ENCODE data around the gene PLXNA4. TPM values are rescaled to one million over a fixed set of nuclear protein-coding genes. Genes with fewer than 3 reads are reported as not detected.

Gene PLXNA4
- total RNA-seq, 4 donors from 2014 or later, result 4.8 to 19.7 (median 10.7) TPM

DNA sequence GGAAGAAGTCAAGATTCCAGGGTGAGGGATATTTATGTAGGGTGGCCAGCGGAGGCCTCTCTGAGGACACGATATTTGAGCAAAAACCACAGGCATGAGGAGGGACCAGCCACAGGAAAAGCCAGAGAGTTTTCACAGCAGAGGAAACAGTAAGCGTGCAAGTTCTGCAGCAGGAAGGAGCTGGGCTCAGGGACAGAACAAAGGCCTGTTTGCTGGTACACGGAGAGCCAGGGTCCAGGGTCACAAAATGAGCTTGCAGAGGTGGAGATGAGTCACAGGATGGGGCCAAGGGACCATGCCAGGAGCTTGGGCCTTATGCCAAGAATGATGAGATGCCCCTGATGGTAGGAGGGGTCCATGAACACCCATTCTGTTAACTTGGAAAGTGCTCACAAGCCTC is 283.5 kb downstream of the PLXNA4 start:
- Histone ChIP-seq H3K9me3 (no peaks in the 10 kb centered on the region), H3K27ac (no peak overlapping the region), H3K36me3 (no peaks in the 10 kb centered on the region), H3K27me3 (no peaks in the 10 kb centered on the region), H3K4me1 (no peaks in the 10 kb centered on the region), H3K4me3 (no peak overlapping the region)
- no peak for ATAC-seq
- TF ChIP-seq POLR2AphosphoS5 (IDR thresholded peaks at IDR 0.05) (no peak), EP300 (IDR thresholded peaks at IDR 0.05) (no peak), POLR2A (IDR thresholded peaks at IDR 0.05) (no peak)
- TF ChIP-seq, protein P1, sequence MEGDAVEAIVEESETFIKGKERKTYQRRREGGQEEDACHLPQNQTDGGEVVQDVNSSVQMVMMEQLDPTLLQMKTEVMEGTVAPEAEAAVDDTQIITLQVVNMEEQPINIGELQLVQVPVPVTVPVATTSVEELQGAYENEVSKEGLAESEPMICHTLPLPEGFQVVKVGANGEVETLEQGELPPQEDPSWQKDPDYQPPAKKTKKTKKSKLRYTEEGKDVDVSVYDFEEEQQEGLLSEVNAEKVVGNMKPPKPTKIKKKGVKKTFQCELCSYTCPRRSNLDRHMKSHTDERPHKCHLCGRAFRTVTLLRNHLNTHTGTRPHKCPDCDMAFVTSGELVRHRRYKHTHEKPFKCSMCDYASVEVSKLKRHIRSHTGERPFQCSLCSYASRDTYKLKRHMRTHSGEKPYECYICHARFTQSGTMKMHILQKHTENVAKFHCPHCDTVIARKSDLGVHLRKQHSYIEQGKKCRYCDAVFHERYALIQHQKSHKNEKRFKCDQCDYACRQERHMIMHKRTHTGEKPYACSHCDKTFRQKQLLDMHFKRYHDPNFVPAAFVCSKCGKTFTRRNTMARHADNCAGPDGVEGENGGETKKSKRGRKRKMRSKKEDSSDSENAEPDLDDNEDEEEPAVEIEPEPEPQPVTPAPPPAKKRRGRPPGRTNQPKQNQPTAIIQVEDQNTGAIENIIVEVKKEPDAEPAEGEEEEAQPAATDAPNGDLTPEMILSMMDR (IDR thresholded peaks at IDR 0.05), result no peak
- WGBS, 2 donors (ENCODE audit: low coverage in 1 of 2), result 53 to 80% methylated on average over 1 to 4 of the region's 4 CpGs

DNA sequence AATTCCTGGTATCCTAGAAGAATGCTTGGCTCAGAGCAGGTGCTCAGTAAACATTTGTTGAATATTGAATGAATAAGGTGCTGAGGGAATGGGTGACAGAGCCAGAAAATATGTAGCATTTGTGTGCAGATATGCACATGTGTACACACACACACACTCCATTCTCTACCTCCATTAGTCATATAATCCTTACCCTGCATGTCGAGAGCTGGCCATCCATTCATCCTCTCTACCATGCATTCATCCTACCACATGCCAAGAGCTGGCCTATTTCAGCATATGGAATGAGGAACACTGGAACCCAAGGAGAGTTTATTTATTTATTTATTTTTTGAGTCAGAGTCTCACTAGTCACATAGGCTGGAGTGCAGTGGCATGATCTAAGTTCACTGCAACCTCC is 284.8 kb downstream of the PLXNA4 start:
- no peaks in the 10 kb centered on the region for H3K27me3 ChIP-seq
- H3K4me1 ChIP-seq, result no peaks in the 10 kb centered on the region
- WGBS, 2 donors (ENCODE audit: low coverage in 1 of 2), result 79 to 100% methylated on average over 1 of the region's 1 CpG
- H3K4me3 ChIP-seq, result no peak overlapping the region
- H3K27ac ChIP-seq, result no peak overlapping the region
- H3K9me3 ChIP-seq, result no peaks in the 10 kb centered on the region
- no peak for ATAC-seq
- no peaks in the 10 kb centered on the region for H3K36me3 ChIP-seq
- TF ChIP-seq EP300 (IDR thresholded peaks at IDR 0.05) (no peak), POLR2A (IDR thresholded peaks at IDR 0.05) (no peak), POLR2AphosphoS5 (IDR thresholded peaks at IDR 0.05) (no peak)
- TF ChIP-seq, protein P1 (IDR thresholded peaks at IDR 0.05), result no peak

DNA sequence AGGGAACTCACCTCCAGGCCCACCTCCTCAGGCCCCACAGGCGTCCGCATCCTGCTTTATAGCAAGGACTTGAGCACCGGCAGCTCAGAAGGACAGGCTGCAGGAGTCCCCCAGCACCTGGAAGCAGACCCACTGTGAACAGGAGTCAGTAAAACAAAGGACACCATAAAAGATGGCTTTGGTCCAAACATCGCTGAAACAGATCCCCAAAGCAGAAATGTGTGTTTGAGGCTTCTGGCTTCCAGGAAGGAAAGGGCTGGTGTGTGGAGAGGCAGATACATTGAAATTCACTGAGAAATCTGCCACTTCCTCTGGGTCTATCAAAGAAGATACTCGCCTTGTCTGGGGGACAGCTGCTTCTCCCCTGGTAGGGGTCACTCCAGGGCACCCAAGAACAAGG is 286.2 kb downstream of the PLXNA4 start:
- TF ChIP-seq EP300 (IDR thresholded peaks at IDR 0.05) (no peak), POLR2A (IDR thresholded peaks at IDR 0.05) (no peak), POLR2AphosphoS5 (IDR thresholded peaks at IDR 0.05) (no peak)
- TF ChIP-seq, protein P1 (IDR thresholded peaks at IDR 0.05), result no peak

DNA sequence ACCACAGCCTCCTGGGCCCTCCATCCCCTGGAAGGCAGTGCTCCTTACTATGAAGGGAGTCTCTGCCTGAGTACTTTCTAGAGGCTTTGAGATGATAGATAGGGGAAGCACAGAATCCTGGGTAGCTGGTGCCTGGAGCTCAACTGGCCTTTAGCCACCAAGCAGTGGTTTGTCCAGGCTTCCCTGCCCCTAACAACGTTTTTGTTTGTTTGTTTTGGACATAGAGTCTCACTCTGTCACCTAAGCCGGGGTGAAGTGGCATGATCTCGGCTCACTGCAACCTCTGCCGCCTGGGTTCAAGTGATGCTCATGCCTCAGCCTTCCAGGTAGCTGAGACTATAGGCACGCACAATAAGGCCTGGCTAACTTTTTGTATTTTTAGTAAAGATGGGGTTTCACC is 289.4 kb downstream of the PLXNA4 start:
- no peak for ATAC-seq
- H3K27me3 ChIP-seq, result no peaks in the 10 kb centered on the region
- no peaks in the 10 kb centered on the region for H3K36me3 ChIP-seq
- 69 to 82% methylated on average over 4 to 5 of the region's 5 CpGs for whole genome bisulfite sequencing, 2 donors (ENCODE audit: low coverage in 1 of 2)
- TF ChIP-seq POLR2AphosphoS5 (IDR thresholded peaks at IDR 0.05), result no peak
- TF ChIP-seq, protein P1 (IDR thresholded peaks at IDR 0.05), result no peak
- TF ChIP-seq POLR2A (IDR thresholded peaks at IDR 0.05), result no peak
- no peak for TF ChIP-seq EP300 (IDR thresholded peaks at IDR 0.05)
- no peaks in the 10 kb centered on the region for H3K4me1 ChIP-seq
- H3K4me3 ChIP-seq, result no peak overlapping the region
- no peaks in the 10 kb centered on the region for H3K9me3 ChIP-seq
- H3K27ac ChIP-seq, result no peak overlapping the region

More for the DNA sequence above, 286.2 kb downstream of the PLXNA4 start:
- Histone ChIP-seq H3K27ac (no peak overlapping the region), H3K36me3 (no peaks in the 10 kb centered on the region), H3K4me3 (no peak overlapping the region), H3K27me3 (no peaks in the 10 kb centered on the region), H3K4me1 (no peaks in the 10 kb centered on the region), H3K9me3 (no peaks in the 10 kb centered on the region)
- WGBS, 2 donors (ENCODE audit: low coverage in 1 of 2), result 36 to 62% methylated on average over 2 of the region's 5 CpGs
- ATAC-seq, result no peak

DNA sequence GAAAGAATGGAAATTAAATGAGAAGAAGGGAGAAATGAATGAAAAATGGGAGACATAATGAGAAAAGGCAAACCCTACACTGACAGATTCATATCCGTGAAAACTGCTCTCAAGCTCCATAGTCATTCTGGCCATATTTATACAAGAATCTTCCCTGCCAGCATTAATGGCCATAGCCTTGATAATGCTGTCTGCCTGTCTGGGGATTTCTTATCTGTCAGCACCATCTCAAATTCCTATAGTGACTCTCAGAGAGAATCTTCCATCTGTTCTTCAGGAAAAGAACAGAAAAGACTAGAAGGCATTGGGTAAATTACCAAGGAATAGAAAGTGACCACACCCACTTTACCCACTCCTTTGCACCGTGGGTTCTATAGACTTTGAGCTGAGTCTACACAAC is 295.9 kb downstream of the PLXNA4 start:
- no peak for ATAC-seq
- Histone ChIP-seq H3K9me3 (no peaks in the 10 kb centered on the region), H3K36me3 (no peaks in the 10 kb centered on the region), H3K4me1 (peaks cover 0 to 19% (median 0%) of the 10 kb centered on the region in 3 donors), H3K27ac (no peak overlapping the region), H3K27me3 (no peaks in the 10 kb centered on the region), H3K4me3 (no peak overlapping the region)
- TF ChIP-seq, protein P1 (IDR thresholded peaks at IDR 0.05), result no peak
- no peak for TF ChIP-seq POLR2AphosphoS5 (IDR thresholded peaks at IDR 0.05)
- no peak for TF ChIP-seq EP300 (IDR thresholded peaks at IDR 0.05)
- no peak for TF ChIP-seq POLR2A (IDR thresholded peaks at IDR 0.05)
- 50 to 78% methylated on average over 2 of the region's 2 CpGs for WGBS, 2 donors (ENCODE audit: low coverage in 1 of 2)

Data from gastroesophageal sphincter (tissue), 4 donors.